GM23338 (cell line): ENCODE measurements around the gene MAP2K3. TPM values are rescaled to one million over a fixed set of nuclear protein-coding genes. Genes with fewer than 3 reads are reported as not detected.

Experiments used
- ATAC-seq: fragments of 200-7000 bp; cut with Tn5 transposase; 3 replicates; pipeline ENCODE4 v1.9.1; 2020
- DNase-seq: peaks from one replicate; pipeline ENCODE4 v3.0.0-alpha.2; 2015; ENCODE audit warnings: low spot score
- H2AFZ ChIP-seq: fragments of 200-600 bp; sonication (generic); 2 replicates; pipeline ENCODE4 v1.8.0; 2016; ENCODE audit warnings: antibody characterized with exemption, mild to moderate bottlenecking, moderate library complexity
- H3F3A ChIP-seq: fragments of 200-600 bp; sonication (generic); replicated peaks from 2 replicates; pipeline ENCODE4 v1.8.0; 2017; ENCODE audit warnings: antibody characterized with exemption, mixed run types, low read depth
- H3K27ac ChIP-seq: fragments of 200-600 bp; sonication (generic); 2 replicates; pipeline ENCODE4 v1.6.1; 2016; ENCODE audit warnings: low read depth
- H3K27me3 ChIP-seq: fragments of 200-600 bp; sonication (generic); 2 replicates; pipeline ENCODE4 v1.8.0; 2016; ENCODE audit warnings: mild to moderate bottlenecking, mixed run types, moderate library complexity; ENCODE audit not compliant: insufficient read depth
- H3K36me3 ChIP-seq: fragments of 200-600 bp; sonication (generic); 2 replicates; pipeline ENCODE4 v1.8.0; 2016; ENCODE audit warnings: mild to moderate bottlenecking; ENCODE audit not compliant: insufficient read depth
- H3K4me1 ChIP-seq: fragments of 200-600 bp; sonication (generic); 2 replicates; pipeline ENCODE4 v1.8.0; 2016; ENCODE audit warnings: mild to moderate bottlenecking, moderate library complexity; ENCODE audit not compliant: insufficient read depth
- H3K4me2 ChIP-seq: fragments of 200-600 bp; sonication (generic); 2 replicates; pipeline ENCODE4 v1.7.1; 2017; ENCODE audit warnings: mixed run types
- H3K4me3 ChIP-seq: fragments of 200-600 bp; sonication (generic); 2 replicates; pipeline ENCODE4 v1.6.1; 2016; ENCODE audit warnings: mixed run types
- H3K79me2 ChIP-seq: fragments of 200-600 bp; sonication (generic); replicated peaks from 2 replicates; pipeline ENCODE4 v1.8.0; 2017; ENCODE audit warnings: mild to moderate bottlenecking; ENCODE audit not compliant: insufficient read depth
- H3K9me2 ChIP-seq: fragments of 200-600 bp; sonication (generic); 2 replicates; pipeline ENCODE4 v1.8.0; 2017; ENCODE audit not compliant: insufficient read depth
- H4K20me1 ChIP-seq: fragments of 200-600 bp; sonication (generic); replicated peaks from 2 replicates; pipeline ENCODE4 v1.8.0; 2017; ENCODE audit warnings: mild to moderate bottlenecking; ENCODE audit not compliant: insufficient read depth
- H3K27ac Mint-ChIP-seq: 2 replicates; pipeline ENCODE4 v1.8.0; 2020; ENCODE audit warnings: inconsistent platforms, mild to moderate bottlenecking, moderate library complexity, mixed read lengths
- H3K27me3 Mint-ChIP-seq: 3 replicates; pipeline ENCODE4 v1.8.0; 2022; ENCODE audit warnings: low read depth, mild to moderate bottlenecking, moderate library complexity, mixed read lengths, inconsistent platforms; ENCODE audit not compliant: insufficient read depth, poor library complexity
- H3K36me3 Mint-ChIP-seq: 3 replicates; pipeline ENCODE4 v1.8.0; 2021; ENCODE audit warnings: low read depth, mild to moderate bottlenecking, inconsistent platforms, moderate library complexity, mixed read lengths
- H3K4me1 Mint-ChIP-seq: 3 replicates; pipeline ENCODE4 v1.8.0; 2020; ENCODE audit warnings: mild to moderate bottlenecking, inconsistent platforms, mixed read lengths
- H3K4me3 Mint-ChIP-seq: 3 replicates; pipeline ENCODE4 v1.8.0; 2021; ENCODE audit warnings: moderate library complexity, mild to moderate bottlenecking, inconsistent platforms, mixed read lengths
- H3K9me3 Mint-ChIP-seq: 3 replicates; pipeline ENCODE4 v1.8.0; 2020; ENCODE audit warnings: moderate library complexity, mild to moderate bottlenecking, inconsistent platforms, mixed read lengths
- CREB1 ChIP-seq: fragments of 250-450 bp; sonication (Bioruptor Pico); IDR thresholded peaks from 2 replicates; pipeline ENCODE4 v1.5.0; 2020; ENCODE audit warnings: low read depth, mild to moderate bottlenecking, moderate library complexity
- CTCF ChIP-seq, 2 experiments: fragments of 200-600 bp in 1 of 2; sonication (generic) in 1 of 2; conservative IDR thresholded peaks; 2 replicates each; pipeline versions ENCODE4 v1.5.1 to v1.6.1; 2016 to 2017; ENCODE audit warnings: antibody characterized with exemption in 2 of 2, low read depth in 2 of 2, mild to moderate bottlenecking in 2 of 2, moderate library complexity in 1 of 2
- ETS1 ChIP-seq: IDR thresholded peaks from 2 replicates; pipeline ENCODE4 v1.6.1; 2016; ENCODE audit warnings: antibody characterized with exemption
- EZH2 ChIP-seq: fragments of 200-600 bp; sonication (generic); IDR thresholded peaks from one replicate; pipeline ENCODE4 v1.8.0; 2017; ENCODE audit warnings: antibody characterized with exemption, mild to moderate bottlenecking, low read depth; ENCODE audit not compliant: unreplicated experiment
- EZH2phosphoT487 ChIP-seq: fragments of 200-600 bp; sonication (generic); IDR thresholded peaks from one replicate; pipeline ENCODE4 v1.8.1; 2018; ENCODE audit warnings: antibody characterized with exemption; ENCODE audit not compliant: unreplicated experiment
- JUNB ChIP-seq: IDR thresholded peaks from one replicate; pipeline ENCODE4 v1.6.1; 2016; ENCODE audit warnings: antibody characterized with exemption; ENCODE audit not compliant: unreplicated experiment
- NANOG ChIP-seq: IDR thresholded peaks from 2 replicates; pipeline ENCODE4 v1.6.1; 2016; ENCODE audit warnings: antibody characterized with exemption, borderline replicate concordance
- POLR2AphosphoS5 ChIP-seq: IDR thresholded peaks from 2 replicates; pipeline ENCODE4 v1.6.1; 2016; ENCODE audit warnings: antibody characterized with exemption, low read depth
- REST ChIP-seq: IDR thresholded peaks from one replicate; pipeline ENCODE4 v1.6.1; 2018; ENCODE audit warnings: antibody characterized with exemption; ENCODE audit not compliant: unreplicated experiment
- STAT1 ChIP-seq: IDR thresholded peaks from one replicate; pipeline ENCODE4 v1.6.1; 2016; ENCODE audit warnings: antibody characterized with exemption; ENCODE audit not compliant: unreplicated experiment
- ZNF114 ChIP-seq: fragments of 250-450 bp; sonication (Bioruptor Pico); IDR thresholded peaks from 2 replicates; pipeline ENCODE4 v1.5.0; 2020; ENCODE audit warnings: mild to moderate bottlenecking, moderate library complexity
- ZNF331 ChIP-seq: fragments of 250-450 bp; sonication (Bioruptor Pico); IDR thresholded peaks from 2 replicates; pipeline ENCODE4 v1.5.0; 2020; ENCODE audit warnings: low read depth, mild to moderate bottlenecking, moderate library complexity
- ZNF462 ChIP-seq: fragments of 250-450 bp; sonication (Bioruptor Pico); IDR thresholded peaks from 2 replicates; pipeline ENCODE4 v1.5.0; 2020; ENCODE audit warnings: mild to moderate bottlenecking, moderate library complexity
- polyA plus RNA-seq: library from polyadenylated mRNA; unstranded; fragments of >200 nt; fragmentation: Nextera tagmentation; extraction: Ambion mirVana; gene quantifications from 2 replicates; pipeline ENCODE4 v1.2.1, GENCODE V29; 2016
- total RNA-seq: library from RNA; depleted of rRNA; stranded (reverse); fragments of >200 nt; shearing (Covaris generic); gene quantifications from 2 replicates; pipeline ENCODE4 v1.2.3, GENCODE V29; 2014

MAP2K3 gene
- total and polyA plus RNA-seq, 2 experiments from 2014 or later = 28.5 to 31.7 TPM

- Histone ChIP-seq H3K9me2 (no peaks in the 10 kb centered on the region), H3K36me3 (no peaks in the 10 kb centered on the region; the same call in 1 of the 2 replicates), H4K20me1 (peaks cover 10% of the 10 kb centered on the region), H3K4me3 (no peak overlapping the region), H3F3A (no peaks in the 10 kb centered on the region), H3K27ac (no peak overlapping the region), H3K4me2 (no peak overlapping the region), H3K4me1 (no peaks in the 10 kb centered on the region), H2AFZ (no peak overlapping the region), H3K79me2 (peaks cover 29% of the 10 kb centered on the region), H3K27me3 (no peaks in the 10 kb centered on the region)
- ATAC-seq = no peak
- Mint-ChIP-seq H3K9me3 (peaks cover 70% of the 10 kb centered on the region), H3K4me3 (no peak overlapping the region), H3K4me1 (no peaks in the 10 kb centered on the region), H3K36me3 (peaks cover 23% of the 10 kb centered on the region), H3K27me3 (peaks cover 26% of the 10 kb centered on the region), H3K27ac (no peak overlapping the region)
- DNase-seq = no peak
- TF ChIP-seq POLR2AphosphoS5 (no peak), JUNB (no peak), STAT1 (no peak), EZH2 (no peak), NANOG (no peak), ETS1 (no peak), ZNF331 (CRISPR knock-in tag) (no peak), ZNF462 (CRISPR knock-in tag) (no peak), ZNF114 (CRISPR knock-in tag) (no peak), CTCF (conservative IDR thresholded peaks at IDR 0.05; ENCODE audit: low read depth in 2 of 2) (no peak), EZH2phosphoT487 (no peak), CREB1 (CRISPR knock-in tag) (no peak), REST (no peak)
These were observed 8.6 kb downstream of the MAP2K3 start for GRCh38 chr17:21292867-21293830.
